Prostate gland (tissue), 2 donors: ENCODE results near the gene MEMO1.

Experiments used
- CTCF ChIP-seq, 4 experiments: fragments of 200-600 bp in 2 of 4; fragments of 450-650 bp in 2 of 4; sonication (generic) in 2 of 4; IDR thresholded peaks; 1 replicate in 3 of 4; 2 replicates in 1 of 4; pipeline ENCODE4 v1.5.1; 2016 to 2019; ENCODE audit warnings: antibody characterized with exemption in 4 of 4, mild to moderate bottlenecking in 2 of 4, moderate library complexity in 2 of 4
- POLR2A ChIP-seq: fragments of 450-650 bp; IDR thresholded peaks from one replicate; pipeline ENCODE4 v1.6.1; 2016; ENCODE audit warnings: antibody characterized with exemption, mild to moderate bottlenecking
- POLR2AphosphoS5 ChIP-seq: sonication (generic); formaldehyde crosslinking; IDR thresholded peaks from one replicate; pipeline ENCODE4 v1.6.1; 2017; ENCODE audit warnings: antibody characterized with exemption

GRCh38 chr2:31962757-31963361, 47.9 kb downstream of the MEMO1 start:
- TF ChIP-seq CTCF (IDR thresholded peaks at IDR 0.05) (no peak), POLR2A (no peak), POLR2AphosphoS5 (no peak)
